Stimulated activated CD8-positive, alpha-beta memory T cell treated with anti-CD3 and anti-CD28 coated beads, Interleukin-12 subunit alpha, Interleukin-12 subunit beta, amount 100 ng/mL, for 1 hour (primary cell): ENCODE results near the gene USP36.
A peak's percentile ranks its signal among the peaks of the same experiment; 100 is the strongest.
"Not testable (repeated sequence)": the region's sequence is repeated elsewhere in the genome, so short reads cannot be mapped to it uniquely, and the experiment has no call there.

ENCODE experiments used
- DNase-seq: peaks from one replicate; pipeline ENCODE4 v3.0.0-alpha.2; 2020; ENCODE audit warnings: low read depth

Gene USP36

GRCh38 chr17:78840780-78841611 lies at the start of gene USP36:
TSS of gene USP36 (minus strand) at chr17:78840814. CDS start at chr17:78836363, 4,451 bp downstream.
- DNase-seq, result peak; percentile 100

- not testable (repeated sequence) for DNase-seq
These were observed 49.5 kb upstream of the USP36 start for GRCh38 chr17:78890096-78890495.

- no peak for DNase-seq
These were observed 48.9 kb upstream of the USP36 start for GRCh38 chr17:78889531-78889930.

GRCh38 chr17:78888941-78889518 lies 48.4 kb upstream of the USP36 start:
- no peak for DNase-seq

GRCh38 chr17:78886954-78887353 lies 46.3 kb upstream of the USP36 start:
- DNase-seq, result no peak

GRCh38 chr17:78885956-78886355 lies 45.3 kb upstream of the USP36 start:
- no peak for DNase-seq

- DNase-seq, result no peak
These were observed 44.5 kb upstream of the USP36 start for GRCh38 chr17:78884876-78885667.

- no peak for DNase-seq
These were observed 43.7 kb upstream of the USP36 start for GRCh38 chr17:78884148-78884825.

- DNase-seq, result no peak
These were observed 43.0 kb upstream of the USP36 start for GRCh38 chr17:78883533-78884131.

- DNase-seq, result no peak
These were observed 42.5 kb upstream of the USP36 start for GRCh38 chr17:78883089-78883532.

GRCh38 chr17:78882540-78883088 lies 42.0 kb upstream of the USP36 start:
- DNase-seq, result no peak

GRCh38 chr17:78879635-78880186 lies 39.1 kb upstream of the USP36 start:
- DNase-seq, result no peak

- DNase-seq, result no peak
These were observed 38.4 kb upstream of the USP36 start for GRCh38 chr17:78878871-78879527.

GRCh38 chr17:78878261-78878660 lies 37.6 kb upstream of the USP36 start:
- DNase-seq, result no peak

GRCh38 chr17:78876954-78877517 lies 36.4 kb upstream of the USP36 start:
- DNase-seq, result not testable (repeated sequence)

- no peak for DNase-seq
These were observed 35.5 kb upstream of the USP36 start for GRCh38 chr17:78876094-78876597.

GRCh38 chr17:78875363-78876093 lies 34.9 kb upstream of the USP36 start:
- no peak for DNase-seq

- DNase-seq, result no peak
These were observed 33.1 kb upstream of the USP36 start for GRCh38 chr17:78873519-78874340.
